Central memory CD4-positive, alpha-beta T cell (primary cell): Measurements from ENCODE around the gene PDZD11.
"Not testable (repeated sequence)": the region's sequence is repeated elsewhere in the genome, so short reads cannot be mapped to it uniquely, and the experiment has no call there.

Experiments used
- DNase-seq: peaks from one replicate; pipeline ENCODE4 v3.0.0; 2022

PDZD11 gene

GRCh38 chrX:70255452-70255851, 34.3 kb downstream of the PDZD11 start:
- DNase-seq: no peak

GRCh38 chrX:70254909-70255308, 34.8 kb downstream of the PDZD11 start:
- no peak for DNase-seq

- no peak for DNase-seq
These were observed 35.7 kb downstream of the PDZD11 start for GRCh38 chrX:70254063-70254400.

GRCh38 chrX:70253377-70254062, 36.2 kb downstream of the PDZD11 start:
- no peak for DNase-seq

- no peak for DNase-seq
These were observed 37.2 kb downstream of the PDZD11 start for GRCh38 chrX:70252491-70252890.

GRCh38 chrX:70247252-70247651, 42.5 kb downstream of the PDZD11 start:
- DNase-seq: no peak

- DNase-seq: no peak
These were observed 44.8 kb downstream of the PDZD11 start for GRCh38 chrX:70244881-70245280.

- not testable (repeated sequence) for DNase-seq
These were observed 46.1 kb downstream of the PDZD11 start for GRCh38 chrX:70243601-70244000.

- no peak for DNase-seq
These were observed 48.2 kb downstream of the PDZD11 start for GRCh38 chrX:70241501-70241900.

- DNase-seq: no peak
These were observed 49.0 kb downstream of the PDZD11 start for GRCh38 chrX:70240751-70241150.
